Hypothalamus (tissue), 51 donors: ENCODE data around the gene ASCL2.
"Not testable (repeated sequence)": the region's sequence is repeated elsewhere in the genome, so short reads cannot be mapped to it uniquely, and the experiment has no call there.

Source experiments
- DNase-seq, 51 donors: peaks; one replicate each; lab custom pipeline; 2025; lab: John Stamatoyannopoulos, UW

Gene ASCL2

GRCh38 chr11:2237457-2238238 is 32.7 kb downstream of the ASCL2 start:
- DNase-seq, result no peak

DNA sequence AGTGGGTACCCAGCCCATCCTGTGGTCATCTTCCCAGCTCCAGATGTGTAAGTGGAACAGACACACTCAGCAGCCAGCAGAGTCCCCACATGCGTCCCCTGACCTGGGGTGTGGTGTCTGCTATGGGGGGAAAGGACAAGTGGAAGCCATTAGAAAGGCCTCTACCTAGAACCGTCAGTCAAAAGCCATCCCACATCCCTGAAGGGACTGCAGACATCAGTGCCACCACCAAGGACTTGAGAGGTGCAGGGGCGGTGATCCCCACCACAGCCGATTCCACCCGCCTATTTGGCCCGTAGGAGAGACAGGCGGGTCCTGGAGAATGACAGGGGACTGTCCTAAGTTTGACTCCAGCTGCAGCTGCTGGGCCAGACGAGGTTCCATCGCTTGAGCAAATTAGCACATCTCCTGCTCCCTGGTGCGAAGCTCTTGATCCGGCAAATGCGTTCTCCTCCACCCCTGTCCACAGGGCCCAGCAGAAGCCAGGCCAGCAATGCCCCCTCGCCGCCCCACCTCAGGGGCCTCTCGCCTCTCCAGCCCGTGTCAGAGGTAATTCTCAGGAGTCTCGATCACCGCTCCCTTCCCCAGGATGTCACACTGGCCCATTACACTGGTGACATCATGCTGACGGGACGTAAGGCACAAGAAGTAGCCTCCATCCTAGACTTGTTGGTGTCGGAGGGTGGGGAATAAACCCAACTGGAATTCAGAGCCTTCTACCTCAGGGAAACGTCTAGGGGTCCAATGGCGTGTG is 33.8 kb downstream of the ASCL2 start:
- DNase-seq, result not testable (repeated sequence)

- DNase-seq, result no peak
Observed at GRCh38 chr11:2235588-2236326, 34.6 kb downstream of the ASCL2 start.

- no peak for DNase-seq
Observed at GRCh38 chr11:2234963-2235362, 35.4 kb downstream of the ASCL2 start.

DNA sequence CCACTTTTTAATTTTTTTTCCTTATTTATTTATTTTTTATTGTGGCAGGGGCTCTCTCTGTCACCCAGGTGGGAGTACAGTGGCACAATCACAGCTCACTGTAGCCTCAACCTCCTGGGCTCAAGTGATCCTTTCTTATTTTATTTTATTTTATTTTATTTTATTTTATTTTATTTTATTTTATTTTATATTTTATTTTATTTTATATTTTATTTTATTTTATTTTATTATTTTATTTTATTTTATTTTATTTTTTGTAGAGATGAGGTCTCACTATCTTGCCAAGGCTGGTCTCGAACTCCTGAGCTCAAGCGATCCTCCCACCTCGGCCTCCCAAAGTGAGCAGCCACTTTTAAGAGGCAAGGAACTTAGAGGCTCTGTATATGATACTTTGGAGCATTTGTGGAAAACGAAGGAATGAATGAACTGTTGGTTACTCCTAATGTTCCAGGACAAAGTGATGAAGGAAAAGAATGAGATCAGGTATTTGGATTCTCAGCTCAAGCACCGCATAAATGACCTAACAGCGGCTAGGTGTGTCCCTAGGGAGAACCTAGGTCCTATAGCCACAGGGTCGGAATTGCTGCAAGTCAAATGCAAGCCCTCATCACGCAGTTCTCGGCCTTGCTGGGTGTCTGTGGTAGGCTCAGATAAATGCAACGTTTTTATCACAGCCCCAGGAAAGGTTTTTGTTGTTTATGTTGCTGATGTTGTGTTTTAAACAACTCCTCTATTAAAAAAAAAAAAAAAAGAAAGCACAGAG is 36.5 kb downstream of the ASCL2 start:
- DNase-seq, result no peak

DNA sequence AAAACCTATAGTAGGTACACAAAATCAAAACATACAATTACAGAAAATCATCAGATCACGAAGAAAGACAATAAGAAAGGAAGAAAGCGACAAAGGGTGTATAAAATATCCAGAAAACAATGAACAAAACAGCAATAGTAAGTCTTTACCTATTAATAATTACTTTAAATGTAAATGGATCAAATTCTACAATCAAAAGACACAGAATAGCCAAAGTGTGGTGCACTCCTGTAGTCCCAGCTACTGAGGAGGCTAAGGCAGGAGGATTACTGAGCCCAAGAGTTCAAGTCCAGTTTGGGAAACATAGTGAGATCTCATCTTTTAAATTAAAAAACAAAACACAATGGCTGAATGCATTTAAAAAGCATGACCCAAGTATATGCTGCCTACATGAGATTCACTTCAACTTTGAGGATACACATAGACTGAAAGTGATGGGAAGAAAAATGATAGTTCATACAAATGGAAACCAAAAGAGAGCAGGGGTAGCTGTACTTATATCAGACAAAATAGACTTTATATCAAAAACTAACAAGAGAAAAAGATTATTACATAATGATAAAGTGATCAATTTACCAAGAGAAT is 40.6 kb downstream of the ASCL2 start:
- DNase-seq, result no peak

DNA sequence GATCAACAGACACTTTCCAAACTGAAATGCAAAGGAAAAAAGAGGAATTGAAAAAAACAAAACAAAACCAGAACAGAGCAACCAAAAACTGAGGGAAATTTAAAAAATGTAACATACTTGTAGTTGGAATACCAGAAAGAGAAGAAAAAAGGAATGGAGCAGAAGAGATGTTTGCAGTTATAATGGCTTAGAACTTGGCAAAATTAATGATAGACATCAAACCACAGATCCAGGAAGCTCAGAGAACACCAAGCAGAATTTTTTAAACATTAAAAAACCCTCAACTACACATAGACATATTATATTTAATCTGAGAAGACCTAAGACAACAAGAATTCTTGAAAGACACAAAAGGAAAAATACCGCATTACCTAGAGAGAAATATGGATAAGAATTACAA is 46.1 kb downstream of the ASCL2 start:
- DNase-seq, result no peak

- no peak for DNase-seq
Observed at GRCh38 chr11:2223153-2223794, 47.1 kb downstream of the ASCL2 start.

- DNase-seq, result no peak
Observed at GRCh38 chr11:2222451-2222850, 47.9 kb downstream of the ASCL2 start.

DNA sequence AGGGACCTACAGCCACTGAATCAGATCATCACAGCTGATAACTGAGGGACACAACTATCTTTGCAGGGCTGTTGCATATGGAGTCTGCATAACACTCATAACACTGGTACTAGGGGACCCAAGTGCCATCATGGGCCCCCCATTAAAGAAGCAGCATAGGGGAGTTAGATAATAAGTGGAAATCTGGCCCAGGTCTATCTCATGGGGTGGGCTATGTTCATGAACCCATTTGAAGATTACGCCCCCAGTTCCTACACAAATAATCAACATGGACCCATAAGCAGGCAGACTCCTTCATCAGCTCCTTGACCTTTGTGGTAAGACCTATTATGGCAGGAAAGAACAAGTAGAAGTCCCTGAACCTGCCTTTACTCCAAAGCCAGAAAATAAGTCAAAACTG is 48.8 kb downstream of the ASCL2 start:
- DNase-seq, result no peak

DNA sequence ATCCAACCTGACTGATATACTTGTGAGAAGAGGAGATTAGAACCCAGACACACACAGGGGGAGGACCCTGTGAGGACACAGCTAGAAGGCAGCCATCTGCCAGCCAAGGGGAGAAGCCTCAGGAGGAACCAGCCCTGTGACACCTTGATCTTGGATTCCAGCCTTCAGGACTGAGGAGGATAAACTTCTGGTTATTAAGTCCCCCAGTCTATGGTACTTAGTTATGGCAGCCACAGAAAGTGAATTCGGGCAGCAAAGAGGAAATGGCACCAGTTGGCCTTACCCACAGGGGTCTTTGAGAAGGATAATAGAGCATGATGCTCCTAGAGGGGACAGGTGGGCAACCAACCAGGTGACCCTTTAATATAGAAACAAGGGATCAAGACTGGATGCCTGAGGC is 49.4 kb downstream of the ASCL2 start:
- no peak for DNase-seq

DNA sequence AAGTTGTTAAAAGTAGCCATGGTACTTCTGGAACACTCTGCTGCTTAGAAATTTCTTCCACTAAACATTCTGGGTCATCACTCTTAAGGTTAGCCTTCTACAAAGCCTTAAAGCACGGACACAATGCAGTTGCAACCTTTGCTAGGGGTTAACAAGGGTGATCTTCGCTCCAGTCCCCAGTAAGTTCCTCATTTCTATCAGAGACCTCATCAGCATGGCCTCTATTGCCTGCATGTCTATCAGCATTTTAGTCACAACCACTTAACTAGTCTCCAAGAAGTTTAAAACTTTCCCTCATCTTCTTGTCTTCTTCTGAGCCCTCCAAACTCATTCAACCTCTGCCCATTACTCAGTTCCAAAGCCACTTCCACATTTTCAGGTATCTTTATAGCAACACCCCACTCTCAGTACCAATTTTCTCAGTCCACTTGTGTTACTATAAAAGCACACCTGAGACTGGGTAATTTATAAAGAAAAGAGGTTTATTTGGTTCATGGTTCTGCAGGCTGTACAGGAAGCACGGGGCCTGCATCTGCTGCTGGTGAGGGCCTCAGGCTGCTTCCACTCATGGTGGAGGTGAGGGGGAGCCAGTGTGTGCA is 50.1 kb downstream of the ASCL2 start:
- peak in 1 of 51 donors; percentile 3 for DNase-seq

DNA sequence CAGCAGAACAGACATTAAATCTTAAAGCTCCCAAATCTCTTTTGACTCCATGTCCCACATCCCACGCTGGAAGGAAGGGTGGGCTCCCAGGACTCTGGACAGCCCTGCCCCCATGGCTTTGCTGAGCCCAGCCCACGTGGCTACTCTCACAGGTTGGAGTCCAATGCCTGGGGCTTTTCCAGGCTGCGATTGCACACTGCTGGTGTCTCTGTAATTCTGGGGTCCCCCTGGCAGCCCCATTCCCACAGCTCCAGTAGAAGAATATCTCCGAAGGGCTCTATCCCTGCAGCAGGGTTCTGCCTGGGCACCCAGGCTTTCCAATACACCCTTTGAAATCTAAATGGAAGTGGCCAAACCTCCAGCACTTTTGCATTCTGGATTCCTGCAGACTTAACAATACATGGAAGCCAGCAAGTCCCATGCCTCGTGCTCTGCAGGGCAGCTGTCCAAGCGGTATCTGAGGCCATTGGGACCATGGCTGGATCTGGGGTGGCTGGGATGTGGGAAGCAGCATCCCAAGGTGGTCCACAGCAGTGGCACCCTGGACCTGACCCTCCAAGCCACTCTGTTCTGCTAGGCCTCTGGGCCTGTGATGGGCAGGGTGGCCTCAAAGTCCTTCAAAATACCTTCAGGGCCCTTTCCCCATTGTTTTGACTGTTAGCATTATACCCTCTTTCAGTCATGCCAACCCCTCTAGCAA is 50.9 kb downstream of the ASCL2 start:
- DNase-seq, result no peak
